B cell (primary cell): ENCODE measurements around the gene E2F2. TPM values are rescaled to one million over a fixed set of nuclear protein-coding genes. Genes with fewer than 3 reads are reported as not detected.
A peak's percentile ranks its signal among the peaks of the same experiment; 100 is the strongest.

Experiments
- ATAC-seq: fragments of 200-7000 bp; cut with Tn5 transposase; one replicate; pipeline ENCODE4 v1.10.0; 2021; ENCODE audit warnings: low read depth, mild to moderate bottlenecking, moderate number of reproducible peaks, moderate library complexity
- CTCF ChIA-PET: fragments of 350-600 bp; sonication (Branson Sonifier 250); formaldehyde crosslinking; loops from one replicate; lab custom pipeline; 2021; ENCODE audit warnings: antibody characterized with exemption, inconsistent platforms; lab: Charles Lee
- POLR2A ChIA-PET: fragments of 350-600 bp; sonication (Branson Sonifier 250); formaldehyde crosslinking; loops from one replicate; lab custom pipeline; 2021; ENCODE audit warnings: antibody characterized with exemption; lab: Charles Lee
- DNase-seq: peaks from one replicate; pipeline ENCODE4 v3.0.0; 2013
- H2AFZ ChIP-seq: 2 replicates; pipeline ENCODE4 v1.6.1; 2012; ENCODE audit warnings: mild to moderate bottlenecking, low read depth, low read length; ENCODE audit not compliant: insufficient read depth, poor library complexity, severe bottlenecking
- H3K27ac ChIP-seq, 2 donors: 1 replicate in 1 of 2; 2 replicates in 1 of 2; pipeline ENCODE4 v1.5.1; 2012 to 2013; ENCODE audit warnings: low read length in 2 of 2, mild to moderate bottlenecking in 2 of 2, moderate library complexity in 1 of 2
- H3K27me3 ChIP-seq, 4 experiments: fragments of 200-600 bp in 1 of 4; sonication (generic) in 1 of 4; replicated peaks in 1 of 4; 1 replicate in 2 of 4; 2 replicates in 2 of 4; pipeline versions ENCODE4 v1.6.1 to v1.7.0; 2013 to 2016; ENCODE audit warnings: low read length in 3 of 4, mild to moderate bottlenecking in 2 of 4, mixed read lengths in 1 of 4, moderate library complexity in 1 of 4; ENCODE audit not compliant: insufficient read depth in 4 of 4, control insufficient read depth in 3 of 4; ENCODE audit errors: control extremely low read depth in 1 of 4
- H3K36me3 ChIP-seq, 2 experiments: replicated peaks in 1 of 2; 1 replicate in 1 of 2; 2 replicates in 1 of 2; pipeline versions ENCODE4 v1.6.1 to v1.7.1; 2013; ENCODE audit warnings: low read length in 1 of 2; ENCODE audit not compliant: insufficient read depth in 2 of 2, control insufficient read depth in 1 of 2; ENCODE audit errors: control extremely low read depth in 1 of 2, extremely low read depth in 1 of 2
- H3K4me1 ChIP-seq, 2 donors: fragments of 200-600 bp in 1 of 2; sonication (generic) in 1 of 2; 1 replicate in 1 of 2; 2 replicates in 1 of 2; pipeline versions ENCODE4 v1.5.1 to v1.6.1; 2013 to 2017; ENCODE audit warnings: low read length in 2 of 2; ENCODE audit not compliant: control insufficient read depth in 2 of 2, insufficient read depth in 2 of 2
- H3K4me2 ChIP-seq: replicated peaks from 2 replicates; pipeline ENCODE3; 2012; ENCODE audit warnings: mild to moderate bottlenecking, low read depth, low read length; ENCODE audit not compliant: poor library complexity, severe bottlenecking
- H3K4me3 ChIP-seq, 5 experiments: fragments of 200-600 bp in 1 of 5; sonication (generic) in 1 of 5; 1 replicate in 3 of 5; 2 replicates in 2 of 5; pipeline versions ENCODE4 v1.5.1 to v1.7.0; 2011 to 2016; ENCODE audit warnings: low read length in 4 of 5, mild to moderate bottlenecking in 4 of 5, low read depth in 2 of 5, control low read depth in 1 of 5, moderate library complexity in 1 of 5; ENCODE audit not compliant: insufficient read depth in 1 of 5; ENCODE audit errors: control extremely low read depth in 1 of 5, extremely low read depth in 1 of 5
- H3K79me2 ChIP-seq: fragments of 200-600 bp; sonication (generic); one replicate; pipeline ENCODE4 v1.6.0; 2016; ENCODE audit warnings: low read length; ENCODE audit not compliant: control insufficient read depth, insufficient read depth
- H3K9ac ChIP-seq: fragments of 200-600 bp; sonication (generic); 2 replicates; pipeline ENCODE4 v1.6.1; 2017; ENCODE audit warnings: mild to moderate bottlenecking, low read length, moderate library complexity
- H3K9me3 ChIP-seq, 3 donors: one replicate each; pipeline versions ENCODE4 v1.6.1 to v1.7.1; 2013; ENCODE audit warnings: low read length in 2 of 3; ENCODE audit not compliant: control insufficient read depth in 2 of 3, insufficient read depth in 1 of 3; ENCODE audit errors: control extremely low read depth in 1 of 3
- H4K20me1 ChIP-seq: 2 replicates; pipeline ENCODE4 v1.6.0; 2012; ENCODE audit warnings: mild to moderate bottlenecking, low read length; ENCODE audit not compliant: insufficient read depth, control insufficient read depth, poor library complexity, severe bottlenecking
- H3K27ac Mint-ChIP-seq: one replicate; pipeline ENCODE4 v1.8.0; 2021; ENCODE audit warnings: mixed read lengths
- H3K27me3 Mint-ChIP-seq: one replicate; pipeline ENCODE4 v1.8.0; 2021; ENCODE audit warnings: mixed read lengths
- H3K4me1 Mint-ChIP-seq: one replicate; pipeline ENCODE4 v1.8.0; 2021; ENCODE audit warnings: mixed read lengths
- H3K4me3 Mint-ChIP-seq: one replicate; pipeline ENCODE4 v1.8.0; 2021; ENCODE audit warnings: mixed read lengths
- H3K9me3 Mint-ChIP-seq: one replicate; pipeline ENCODE4 v1.8.0; 2022; ENCODE audit warnings: mixed read lengths; ENCODE audit not compliant: insufficient read depth
- CTCF ChIP-seq: fragments of 200-600 bp; IDR thresholded peaks from one replicate; pipeline ENCODE4 v1.8.0; 2022; ENCODE audit warnings: antibody characterized with exemption, mild to moderate bottlenecking
- EZH2 ChIP-seq: IDR thresholded peaks from 2 replicates; pipeline ENCODE4 v1.6.1; 2012; ENCODE audit warnings: borderline replicate concordance, low read depth, mild to moderate bottlenecking, moderate library complexity, low read length; ENCODE audit not compliant: insufficient read depth, poor library complexity, severe bottlenecking
- WGBS: methylation state at CpG from one replicate; pipeline ENCODE4 v1.1.5; 2013; ENCODE audit warnings: missing lambda C conversion rate; ENCODE audit not compliant: insufficient coverage; 5-methylcytosine and 5-hydroxymethylcytosine counted together
- intact Hi-C: fragments of 100-400 bp; cut with micrococcal nuclease; formaldehyde crosslinking; loops from one replicate; pipeline ENCODE4 v1.10.0; 2022
- polyA plus RNA-seq: library from polyadenylated mRNA; depleted of rRNA; stranded (reverse); fragments of >200 nt; gene quantifications from 2 replicates; pipeline ENCODE4 v1.2.3, GENCODE V29; 2012
- total RNA-seq, 2 donors: library from RNA; stranded (reverse); fragments of 120-200 nt in 1 of 2; gene quantifications; 1 replicate in 1 of 2; 2 replicates in 1 of 2; pipeline versions ENCODE4 v1.2.3 to v1.2.4, GENCODE V29; 2013 to 2022

Gene E2F2
- total and polyA plus RNA-seq, 2 donors (not counting 1 experiment from before 2014, with no cell fraction given) = 2.4 to 3.2 TPM

GRCh38 chr1:23530087-23530746 is 816 bp downstream of the E2F2 start:
- Histone ChIP-seq H3K27ac (no peak overlapping the region), H3K9ac (peak overlapping the region; percentile 70), H3K36me3 (no peaks in the 10 kb centered on the region), H3K4me2 (peak overlapping the region; percentile 99), H3K79me2 (peaks cover 9% of the 10 kb centered on the region), H4K20me1 (no peaks in the 10 kb centered on the region), H3K4me1 (peaks cover 77 to 83% of the 10 kb centered on the region in 2 donors), H2AFZ (peak overlapping the region; percentile 60), H3K4me3 (peak overlapping the region; percentile 36 to 71 (median 63)), H3K27me3 (peaks cover 0 to 7% (median 0%) of the 10 kb centered on the region in 4 experiments), H3K9me3 (no peaks in the 10 kb centered on the region)
- TF ChIP-seq CTCF (no peak), EZH2 (no peak)
- H3K27me3 Mint-ChIP-seq = no peaks in the 10 kb centered on the region
- H3K9me3 Mint-ChIP-seq = no peaks in the 10 kb centered on the region
- H3K4me1 Mint-ChIP-seq = peaks cover 83% of the 10 kb centered on the region
- WGBS = 3% methylated on average over 21 of the region's 22 CpGs
- ChIA-PET POLR2A (interaction anchor here (0.6 to 1.5 kb wide), 3 partner anchors 34 to 264 kb away, joined by 5 to 10 read pairs (median 9); no protein-coding TSS in a partner anchor), CTCF (interaction anchor here (0.8 to 17.1 kb wide), 6 partner anchors 10 to 107 kb away, joined by 3 to 332 read pairs (median 22); no protein-coding TSS in a partner anchor)
- ATAC-seq (no peak), DNase-seq (peak; percentile 49)
- H3K4me3 Mint-ChIP-seq = peak overlapping the region; percentile 55
- intact Hi-C loops = loop anchor here (2.0 kb wide), 2 partner anchors 45 to 161 kb away; partner anchors contain the start of genes ASAP3 and ZNF436
- H3K27ac Mint-ChIP-seq = no peak overlapping the region
